NOMO-1 treated with DMSO at 0.1 percent for 48 hours (cell line): ENCODE results near the gene GINS2.

ENCODE experiments used
- DNase-seq: peaks from one replicate; lab custom pipeline; 2025; ENCODE audit not compliant: unreplicated experiment; lab: John Stamatoyannopoulos, UW

Gene GINS2

DNA sequence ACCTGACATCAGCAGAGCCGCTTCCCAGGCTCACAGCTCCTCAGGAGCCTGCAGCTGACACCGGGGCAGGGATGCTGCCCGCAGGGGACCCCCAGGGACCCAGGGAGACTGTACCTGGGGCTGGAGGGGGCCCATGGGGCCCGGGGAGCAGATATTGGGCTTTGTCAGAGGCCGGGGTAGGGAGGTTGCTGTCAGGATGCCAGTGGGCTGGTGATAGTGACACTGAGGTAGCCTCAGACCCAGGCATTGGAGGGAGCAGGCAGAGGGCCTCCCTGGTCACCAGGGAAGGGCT lies 60.5 kb downstream of the GINS2 start:
- no peak for DNase-seq

DNA sequence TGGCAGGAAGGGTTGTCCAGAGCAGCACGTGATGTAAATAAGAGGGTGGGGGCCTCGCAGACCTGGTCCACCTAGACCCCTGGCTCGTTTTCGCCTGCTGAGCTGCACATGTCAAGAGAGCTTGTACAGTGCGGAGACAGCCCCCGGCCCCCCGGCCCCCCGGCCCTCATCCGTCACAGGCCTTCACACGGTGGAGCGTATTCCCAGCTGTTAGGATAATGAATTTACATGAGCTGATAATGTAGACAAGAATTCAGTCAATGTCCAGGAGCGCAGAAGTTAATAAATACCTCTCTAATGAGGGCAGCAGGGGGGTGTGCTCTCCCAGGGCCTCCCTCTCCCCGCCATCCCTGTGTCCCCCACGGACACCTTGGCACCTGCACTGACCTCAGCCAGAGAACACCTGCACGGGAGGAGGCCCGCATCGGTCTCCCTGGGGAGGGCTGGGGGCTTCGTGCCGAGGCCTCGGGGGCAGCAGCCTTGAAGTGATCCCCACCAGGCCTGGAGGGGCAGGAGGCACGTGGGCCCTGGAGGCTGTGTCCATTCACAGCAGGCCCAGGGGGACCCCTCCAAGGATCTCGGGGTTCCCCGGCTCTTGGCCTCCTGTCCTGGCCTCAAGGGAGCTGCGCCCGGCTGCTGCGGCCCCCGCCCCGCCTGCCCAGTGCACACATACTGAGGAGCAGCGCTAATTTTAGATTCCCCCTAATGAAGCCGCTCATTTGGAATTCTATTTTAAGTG lies 61.1 kb downstream of the GINS2 start:
- DNase-seq = no peak

DNA sequence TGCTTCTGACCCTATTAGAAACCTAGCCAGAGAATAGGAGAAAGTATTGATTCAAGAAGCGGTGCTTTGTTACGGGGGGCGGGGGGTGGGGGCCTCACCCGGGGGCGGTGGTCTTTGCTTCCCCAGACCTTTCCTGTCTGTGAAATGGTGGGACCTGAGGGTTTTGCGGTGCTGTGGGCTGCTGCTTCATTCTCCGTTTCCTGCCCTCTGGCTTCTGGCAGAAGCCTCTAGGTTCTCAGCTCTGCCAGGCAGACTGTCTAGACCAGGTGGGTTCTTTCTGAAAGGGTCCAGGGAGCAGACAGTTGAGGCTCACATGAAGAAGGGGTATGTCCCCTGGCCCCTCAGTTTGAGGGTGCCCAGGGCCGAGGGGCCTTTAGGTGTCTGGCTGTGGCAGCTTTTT lies 61.7 kb downstream of the GINS2 start:
- DNase-seq = no peak
